Activated effector memory CD4-positive, alpha-beta T cell treated with Interleukin-2 at 50 U/mL for 16 hours (primary cell): ENCODE data around the gene NOVA1.

Experiments used
- DNase-seq: peaks from one replicate; pipeline ENCODE4 v3.0.0-alpha.2; 2020

The NOVA1 gene

DNA sequence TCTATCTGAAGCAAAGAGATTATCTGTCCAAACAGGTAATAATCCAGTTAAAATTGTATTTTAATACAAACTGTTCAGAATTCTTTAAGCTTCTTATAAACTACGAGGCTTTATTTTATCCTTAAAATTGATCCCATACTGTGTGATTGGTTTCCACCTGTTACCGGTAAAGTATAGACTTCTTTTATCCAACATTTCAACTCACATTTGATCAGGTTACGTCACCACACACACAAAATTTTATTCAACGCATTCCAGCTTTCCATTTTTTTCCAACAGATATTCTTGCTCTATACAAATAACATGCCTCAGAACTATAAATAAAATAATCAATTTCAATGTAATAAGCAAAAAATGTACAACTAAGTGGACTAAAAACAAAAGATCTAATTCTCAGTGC lies 4.5 kb downstream of the NOVA1 start:
- DNase-seq: no peak

DNA sequence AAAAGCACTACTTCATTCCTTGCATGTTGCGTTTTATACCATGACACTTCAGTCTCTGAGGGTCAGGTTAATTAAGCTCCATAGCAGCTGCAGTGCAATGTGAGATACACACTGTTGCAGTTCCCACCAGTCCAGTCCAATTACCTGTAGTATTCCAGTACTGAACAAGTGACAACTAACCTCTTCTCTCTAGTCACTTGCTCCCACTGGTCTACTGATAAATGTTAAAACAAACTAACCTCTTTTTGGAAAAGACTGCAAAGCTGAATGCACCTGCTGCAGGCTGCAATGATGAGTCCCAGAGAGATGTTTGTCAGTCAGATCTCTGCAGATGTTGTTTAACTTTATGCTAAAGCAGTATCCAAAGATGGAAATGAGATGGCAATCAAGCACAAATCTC lies 7.9 kb downstream of the NOVA1 start:
- DNase-seq: no peak

- DNase-seq: no peak
Observed at GRCh38 chr14:26577711-26578110, 20.1 kb downstream of the NOVA1 start.

GRCh38 chr14:26554069-26554772 lies 43.6 kb downstream of the NOVA1 start:
- no peak for DNase-seq

DNA sequence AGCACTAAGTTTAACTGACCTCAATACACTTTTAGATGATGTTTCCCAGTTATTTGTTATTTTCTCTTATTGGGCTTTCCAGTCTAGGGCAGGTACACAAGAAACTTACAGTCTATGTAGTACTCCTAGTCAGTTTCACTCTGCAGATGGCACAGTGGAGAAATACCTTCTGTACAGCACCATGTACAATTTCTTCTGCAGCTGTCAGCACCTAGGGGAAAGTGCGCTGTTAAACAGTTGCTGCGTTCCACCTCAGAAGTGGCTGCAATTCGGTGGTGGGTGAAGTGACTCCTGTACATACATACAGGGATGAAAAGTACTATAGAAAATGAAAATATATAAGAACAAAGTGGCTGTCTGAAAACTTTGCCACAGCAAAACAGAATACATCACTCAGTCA lies 48.3 kb downstream of the NOVA1 start:
- no peak for DNase-seq

DNA sequence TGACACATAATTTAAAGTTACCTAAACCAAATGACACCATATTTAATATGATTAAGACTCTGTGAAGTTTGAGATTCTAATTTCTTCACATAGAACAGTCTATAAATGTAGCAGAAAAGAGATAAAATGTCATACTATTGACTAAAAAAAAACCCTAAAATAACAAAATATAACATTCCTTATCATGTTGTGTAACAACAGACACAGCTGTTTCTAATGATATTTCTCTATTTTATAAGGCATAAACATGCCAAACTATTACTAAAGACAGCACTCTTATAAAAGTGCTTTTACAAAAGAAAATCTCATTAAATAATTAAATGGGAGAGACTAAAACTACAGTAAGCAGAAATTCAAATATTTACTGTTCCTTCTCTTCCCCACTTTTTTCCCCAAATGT lies 49.4 kb downstream of the NOVA1 start:
- DNase-seq: no peak

GRCh38 chr14:26538176-26538575 lies 59.7 kb downstream of the NOVA1 start:
- DNase-seq: no peak

DNA sequence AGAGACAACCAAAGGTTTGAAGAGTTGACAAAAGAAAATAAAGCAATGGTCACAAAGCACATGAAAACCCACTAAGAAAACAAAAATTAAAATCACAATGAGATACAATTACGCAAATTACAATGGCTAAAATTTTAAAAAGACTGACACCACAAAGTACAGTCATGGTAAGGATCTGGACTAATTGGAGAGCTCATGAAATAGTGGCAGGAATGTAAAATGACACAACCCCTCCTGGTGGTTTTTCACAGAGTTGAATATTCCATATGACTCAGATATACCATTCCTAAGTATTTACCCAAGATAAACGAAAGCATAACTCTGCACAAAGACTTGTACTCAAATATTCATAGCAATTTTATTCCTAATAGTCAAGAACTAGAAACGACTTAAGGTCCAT lies 65.9 kb downstream of the NOVA1 start:
- DNase-seq: no peak

GRCh38 chr14:26528415-26529182 lies 69.2 kb downstream of the NOVA1 start:
- no peak for DNase-seq

- no peak for DNase-seq
Observed at GRCh38 chr14:26527095-26527494, 70.7 kb downstream of the NOVA1 start.

- no peak for DNase-seq
Observed at GRCh38 chr14:26526137-26526536, 71.7 kb downstream of the NOVA1 start.

DNA sequence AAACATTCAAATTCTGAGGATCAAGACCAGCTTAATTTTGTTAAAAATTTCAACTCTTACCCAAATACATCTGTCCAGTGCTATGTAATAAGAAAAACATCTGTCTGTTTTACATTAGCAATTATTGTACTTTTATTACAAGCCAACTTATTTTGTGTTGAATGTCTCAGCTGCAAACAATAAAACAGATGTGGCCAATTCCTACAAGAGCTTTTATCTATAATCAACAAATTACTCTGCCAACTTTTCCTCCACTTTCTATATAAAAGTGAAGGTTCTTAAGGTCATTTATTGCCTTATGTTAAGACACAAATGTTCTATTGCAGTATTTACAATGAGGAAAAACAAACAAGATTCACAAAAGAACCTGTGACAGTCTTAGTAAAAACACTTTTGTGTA lies 72.7 kb downstream of the NOVA1 start:
- no peak for DNase-seq

GRCh38 chr14:26522967-26523366 lies 74.9 kb downstream of the NOVA1 start:
- DNase-seq: no peak

DNA sequence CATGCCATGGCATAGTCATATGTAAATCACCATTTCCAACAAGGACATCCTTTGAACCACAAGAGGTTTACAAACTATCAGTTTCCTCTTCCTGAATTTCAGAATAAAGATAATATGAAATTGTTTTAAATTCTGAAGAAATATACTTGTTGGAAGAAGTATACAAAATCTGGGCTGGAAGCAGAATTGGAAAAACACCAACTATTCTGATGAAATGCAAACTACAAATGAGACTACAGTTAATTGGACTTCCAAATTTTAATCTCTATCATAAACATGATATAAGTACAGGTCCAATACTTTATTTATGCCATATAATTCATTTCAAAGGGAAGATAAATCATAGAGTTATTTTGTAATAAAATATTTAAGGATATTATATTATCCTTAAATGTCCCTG lies 80.1 kb downstream of the NOVA1 start:
- no peak for DNase-seq

- DNase-seq: no peak
Observed at GRCh38 chr14:26500028-26500427, 97.8 kb downstream of the NOVA1 start.

DNA sequence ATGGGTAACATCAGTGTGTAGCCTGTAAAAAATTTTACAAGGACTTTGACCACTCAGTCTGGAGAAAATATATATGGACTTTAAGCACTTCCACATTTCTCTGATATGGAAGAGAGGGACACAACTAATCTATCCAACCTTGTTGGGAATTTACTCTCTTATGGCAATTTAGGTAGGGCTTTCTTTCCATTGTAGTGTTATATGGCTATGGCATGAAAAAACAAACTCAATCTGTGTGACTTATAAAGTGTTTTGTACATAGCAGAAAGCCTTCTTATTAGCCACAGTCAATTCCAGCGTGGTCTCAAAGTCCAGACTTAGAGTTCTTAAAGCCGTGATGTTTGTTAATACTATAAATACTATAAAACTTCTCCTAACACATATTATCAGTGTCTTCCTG lies 98.3 kb downstream of the NOVA1 start:
- no peak for DNase-seq

- DNase-seq: no peak
Observed at GRCh38 chr14:26486922-26487321, 110.9 kb downstream of the NOVA1 start.

GRCh38 chr14:26484562-26484961 lies 113.3 kb downstream of the NOVA1 start:
- DNase-seq: no peak

- DNase-seq: no peak
Observed at GRCh38 chr14:26478967-26479366, 118.9 kb downstream of the NOVA1 start.

DNA sequence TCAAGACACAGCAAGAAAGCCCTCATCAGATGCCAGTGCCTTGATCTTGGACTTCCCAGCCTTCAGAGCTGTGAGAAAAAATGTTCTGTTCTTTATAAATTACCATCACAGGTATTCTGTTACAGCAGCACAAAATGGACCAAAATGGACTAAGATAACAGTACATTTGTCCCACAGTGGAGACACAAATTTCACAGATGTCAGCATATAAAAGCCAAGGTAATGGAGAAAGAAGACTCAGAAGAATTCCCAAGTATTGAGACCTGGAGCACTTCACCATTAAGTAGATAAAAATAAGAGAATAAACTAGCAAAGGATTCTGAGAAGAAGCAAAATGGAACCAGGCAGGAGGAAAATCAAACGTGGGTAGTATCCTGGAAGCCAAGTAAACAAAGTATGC lies 131.0 kb downstream of the NOVA1 start:
- DNase-seq: no peak

DNA sequence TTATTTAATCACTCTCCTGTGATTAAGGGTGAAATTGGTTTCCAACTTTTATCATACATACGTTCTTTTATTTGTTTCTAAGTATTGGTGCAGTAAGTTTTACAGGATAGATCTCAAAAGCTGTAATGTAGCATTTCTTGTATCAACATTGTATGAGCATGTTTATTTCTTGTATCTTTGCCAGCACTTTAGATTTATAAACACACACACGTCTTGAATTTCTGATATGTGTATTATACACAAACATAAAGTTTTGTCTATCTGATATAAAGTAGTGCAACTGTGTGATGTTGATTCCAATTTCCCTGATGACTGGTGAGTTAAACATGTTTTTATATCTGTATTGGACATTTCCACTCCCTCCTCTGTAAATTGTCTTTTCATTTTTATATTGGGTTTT lies 134.7 kb downstream of the NOVA1 start:
- DNase-seq: no peak

DNA sequence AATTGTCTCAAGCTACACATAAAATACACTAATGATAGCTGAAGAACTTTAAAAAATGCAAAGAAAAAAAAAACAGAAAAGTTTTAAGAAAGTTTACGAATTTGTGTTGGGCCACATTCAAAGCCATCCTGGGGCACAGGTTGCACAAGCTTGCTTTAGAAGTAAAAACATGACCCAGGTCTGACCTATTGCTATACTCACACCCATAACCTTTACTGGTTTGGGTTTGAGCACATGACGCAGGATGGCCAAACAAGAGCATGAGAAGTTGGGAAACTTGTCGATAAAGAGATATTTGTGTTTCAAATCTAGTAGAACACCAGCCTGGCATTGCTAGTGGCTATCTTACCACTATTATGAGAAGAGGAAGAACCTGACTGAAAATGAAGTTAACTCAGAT lies 143.7 kb downstream of the NOVA1 start:
- DNase-seq: no peak

- DNase-seq: no peak
Observed at GRCh38 chr14:26448181-26448855, 149.5 kb downstream of the NOVA1 start.

- DNase-seq: no peak
Observed at GRCh38 chr14:26444822-26445221, 153.0 kb downstream of the NOVA1 start.
